Neural progenitor cell (in vitro differentiated cells): ENCODE results near the gene LGR4.

Experiments used
- CTCF ChIP-seq: fragments of 200-600 bp; sonication (generic); IDR thresholded peaks from 2 replicates; pipeline ENCODE4 v1.5.1; 2017; ENCODE audit warnings: antibody characterized with exemption, mild to moderate bottlenecking
- EZH2 ChIP-seq: fragments of 200-600 bp; sonication (generic); IDR thresholded peaks from 2 replicates; pipeline ENCODE4 v1.6.1; 2017; ENCODE audit warnings: antibody characterized with exemption, mild to moderate bottlenecking, moderate library complexity
- EZH2phosphoT487 ChIP-seq: fragments of 200-600 bp; sonication (generic); IDR thresholded peaks from 2 replicates; pipeline ENCODE4 v1.6.1; 2017; ENCODE audit warnings: antibody characterized with exemption

DNA sequence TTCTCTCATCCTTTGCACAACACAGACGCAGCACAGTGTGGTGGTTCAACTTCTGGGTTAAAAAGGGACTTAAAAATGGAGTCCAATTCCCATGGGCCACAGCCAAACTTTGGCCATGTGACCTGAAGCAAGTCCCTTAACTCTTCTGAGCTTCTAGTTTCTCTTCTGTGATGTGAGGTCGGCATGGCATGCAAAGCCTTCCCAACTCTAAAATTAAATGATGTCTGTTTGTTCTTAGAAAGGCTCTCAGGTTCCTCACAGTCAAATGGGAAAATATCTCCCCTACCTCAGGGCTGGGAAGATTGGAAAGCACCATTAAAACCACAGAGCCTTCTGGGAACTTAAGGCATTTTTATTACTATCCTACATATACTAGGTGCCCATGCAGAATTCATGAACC, 38.8 kb downstream of the LGR4 start:
- no peak for TF ChIP-seq CTCF
- no peak for TF ChIP-seq EZH2
- no peak for TF ChIP-seq EZH2phosphoT487
